ENCODE results near the gene PLCB2.

PLCB2 gene

GRCh38 chr15:40248006-40248783 is 59.5 kb downstream of the PLCB2 start:
- in situ Hi-C loops (cut with HindIII; ENCODE audit: low pct_ligation_motif_present, low pct_unique_long_range_greater_than_20kb, low sequenced_read_pairs), result no loop called here
- DNase-seq, result no peak

GRCh38 chr15:40247406-40247971 is 60.2 kb downstream of the PLCB2 start:
- DNase-seq, result no peak
- in situ Hi-C loops (cut with HindIII; ENCODE audit: low pct_ligation_motif_present, low pct_unique_long_range_greater_than_20kb, low sequenced_read_pairs), result no loop called here

- in situ Hi-C loops (cut with HindIII; ENCODE audit: low pct_ligation_motif_present, low pct_unique_long_range_greater_than_20kb, low sequenced_read_pairs), result no loop called here
These were observed 61.0 kb downstream of the PLCB2 start for GRCh38 chr15:40246496-40247280.

GRCh38 chr15:40245666-40246450 is 61.9 kb downstream of the PLCB2 start:
- DNase-seq, result no peak
- in situ Hi-C loops (cut with HindIII; ENCODE audit: low pct_ligation_motif_present, low pct_unique_long_range_greater_than_20kb, low sequenced_read_pairs), result no loop called here

More at GRCh38 chr15:40246496-40247280, 61.0 kb downstream of the PLCB2 start:
- DNase-seq, result no peak

- in situ Hi-C loops (cut with HindIII; ENCODE audit: low pct_ligation_motif_present, low pct_unique_long_range_greater_than_20kb, low sequenced_read_pairs), result no loop called here
- DNase-seq, result no peak
These were observed 62.7 kb downstream of the PLCB2 start for GRCh38 chr15:40244961-40245523.

GRCh38 chr15:40243126-40243810 is 64.5 kb downstream of the PLCB2 start:
- DNase-seq, result no peak
- in situ Hi-C loops (cut with HindIII; ENCODE audit: low pct_ligation_motif_present, low pct_unique_long_range_greater_than_20kb, low sequenced_read_pairs), result no loop called here

GRCh38 chr15:40242601-40243000 is 65.1 kb downstream of the PLCB2 start:
- in situ Hi-C loops (cut with HindIII; ENCODE audit: low pct_ligation_motif_present, low pct_unique_long_range_greater_than_20kb, low sequenced_read_pairs), result no loop called here
- DNase-seq, result no peak

GRCh38 chr15:40242213-40242599 is 65.5 kb downstream of the PLCB2 start:
- in situ Hi-C loops (cut with HindIII; ENCODE audit: low pct_ligation_motif_present, low pct_unique_long_range_greater_than_20kb, low sequenced_read_pairs), result no loop called here
- no peak for DNase-seq

GRCh38 chr15:40241269-40242212 is 66.2 kb downstream of the PLCB2 start:
- no peak for DNase-seq

GRCh38 chr15:40240619-40241221 is 67.0 kb downstream of the PLCB2 start:
- DNase-seq, result no peak
- in situ Hi-C loops (cut with HindIII; ENCODE audit: low pct_ligation_motif_present, low pct_unique_long_range_greater_than_20kb, low sequenced_read_pairs), result no loop called here

More at GRCh38 chr15:40241269-40242212, 66.2 kb downstream of the PLCB2 start:
- in situ Hi-C loops (cut with HindIII; ENCODE audit: low pct_ligation_motif_present, low pct_unique_long_range_greater_than_20kb, low sequenced_read_pairs), result no loop called here

GRCh38 chr15:40239693-40240618 is 67.8 kb downstream of the PLCB2 start:
- DNase-seq, result no peak
- in situ Hi-C loops (cut with HindIII; ENCODE audit: low pct_ligation_motif_present, low pct_unique_long_range_greater_than_20kb, low sequenced_read_pairs), result no loop called here

- in situ Hi-C loops (cut with HindIII; ENCODE audit: low pct_ligation_motif_present, low pct_unique_long_range_greater_than_20kb, low sequenced_read_pairs), result no loop called here
- DNase-seq, result no peak
These were observed 68.4 kb downstream of the PLCB2 start for GRCh38 chr15:40239404-40239692.

GRCh38 chr15:40238532-40239403 is 69.0 kb downstream of the PLCB2 start, which contains the start of gene PAK6:
TSS of gene PAK6 (plus strand) at chr15:40239063. CDS start at chr15:40264786, 25,723 bp downstream.
- in situ Hi-C loops (cut with HindIII; ENCODE audit: low pct_ligation_motif_present, low pct_unique_long_range_greater_than_20kb, low sequenced_read_pairs), result no loop called here
- peak; percentile 37 for DNase-seq
